ENCODE results near the gene PDXP. TPM values are rescaled to one million over a fixed set of nuclear protein-coding genes. Genes with fewer than 3 reads are reported as not detected.

Gene PDXP
- total and polyA plus RNA-seq, 2 of the 4 experiments (the other 2 are of a cell fraction) = 5.4 to 24.1 TPM

DNA sequence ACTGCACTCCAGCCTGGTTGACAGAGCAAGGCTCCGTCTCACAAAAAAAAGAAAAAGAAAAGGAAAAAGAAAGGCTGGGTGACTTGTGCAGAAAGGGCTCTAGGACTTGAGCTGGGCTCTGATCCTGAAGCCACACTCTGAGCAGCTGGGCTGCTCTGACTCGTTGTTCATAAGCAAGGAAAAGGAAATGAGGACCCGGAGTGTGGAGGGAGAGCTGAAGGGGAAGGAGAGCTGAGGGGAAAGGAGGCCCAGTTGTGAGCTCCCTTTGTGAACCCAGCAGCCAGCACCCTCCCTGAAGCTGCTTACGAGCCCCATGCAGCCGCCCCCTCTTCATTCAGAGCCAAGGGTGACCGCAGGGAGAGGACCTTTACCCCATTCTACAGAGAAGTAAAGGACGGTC lies 31.4 kb upstream of the PDXP start:
- no peaks in the 10 kb centered on the region for H3K9me3 ChIP-seq (ENCODE audit: control insufficient read depth, insufficient read depth, low read length)
- H3K27me3 ChIP-seq (ENCODE audit: control insufficient read depth, insufficient read depth, low read length) = no peaks in the 10 kb centered on the region
- H3K4me2 ChIP-seq (ENCODE audit: low read depth, low read length) = no peak overlapping the region
- H4K8ac ChIP-seq (ENCODE audit: low read depth in 2 of 2, low read length in 2 of 2) = no peak overlapping the region
- no peak overlapping the region for H3K23ac ChIP-seq (ENCODE audit: low read depth, low read length)
- no peaks in the 10 kb centered on the region for H3K9me1 ChIP-seq (ENCODE audit: insufficient read depth, low read length)
- H3K4me3 ChIP-seq (ENCODE audit: insufficient read depth, low read depth, low read length) = no peak overlapping the region
- intact Hi-C loops (cut with micrococcal nuclease) (no loop called here), in situ Hi-C loops (cut with MboI; ENCODE audit: low sequenced_read_pairs) (no loop called here), dilution Hi-C loops (cut with HindIII; ENCODE audit: low sequenced_read_pairs, unreplicated experiment) (no loop called here)
- POLR2A ChIA-PET (ENCODE audit: unreplicated experiment) = no interaction called here
- no peaks in the 10 kb centered on the region; the same call in 1 of the 2 replicates for H4K20me1 ChIP-seq (ENCODE audit: insufficient read depth, low read length)
- DNase-seq (no peak), ATAC-seq (ENCODE audit: low read depth) (0 out of 2 replicates have a peak, but pooled peaks have one; percentile 15)
- H3K27ac ChIP-seq (ENCODE audit: insufficient read depth, low read length) = no peak overlapping the region
- H4K91ac ChIP-seq (ENCODE audit: insufficient read depth, low read depth, low read length) = no peak overlapping the region
- H3K79me1 ChIP-seq (ENCODE audit: low read depth in 1 of 2, low read length in 2 of 2) = peaks cover 0 to 12% of the 10 kb centered on the region in 2 experiments; a peak in 2 of 4 replicates
- no peak overlapping the region for H2BK5ac ChIP-seq (ENCODE audit: low read depth, low read length, poor library complexity, severe bottlenecking)
- H2AFZ ChIP-seq (replicated peaks; ENCODE audit: low read length, poor library complexity) = no peak overlapping the region
- peak overlapping the region; percentile 33 for H2AK9ac ChIP-seq (replicated peaks; ENCODE audit: low read depth, low read length, poor library complexity)
- H3K9ac ChIP-seq (ENCODE audit: low read depth, low read length) = no peak overlapping the region
- H2AK5ac ChIP-seq (ENCODE audit: low read depth, low read length) = no peak overlapping the region; the same call in 1 of the 2 replicates
- no peak overlapping the region for H3K18ac ChIP-seq (ENCODE audit: low read depth, low read length)
- no peak for TF ChIP-seq MAFK (IDR thresholded peaks at IDR 0.05; ENCODE audit: low read depth, low read length)
- no peak for TF ChIP-seq SMC3 (IDR thresholded peaks at IDR 0.05; ENCODE audit: low read depth, low read length)
- TF ChIP-seq MXI1 (IDR thresholded peaks at IDR 0.05; ENCODE audit: borderline replicate concordance, low read depth, low read length) = no peak
- TF ChIP-seq, protein P1, sequence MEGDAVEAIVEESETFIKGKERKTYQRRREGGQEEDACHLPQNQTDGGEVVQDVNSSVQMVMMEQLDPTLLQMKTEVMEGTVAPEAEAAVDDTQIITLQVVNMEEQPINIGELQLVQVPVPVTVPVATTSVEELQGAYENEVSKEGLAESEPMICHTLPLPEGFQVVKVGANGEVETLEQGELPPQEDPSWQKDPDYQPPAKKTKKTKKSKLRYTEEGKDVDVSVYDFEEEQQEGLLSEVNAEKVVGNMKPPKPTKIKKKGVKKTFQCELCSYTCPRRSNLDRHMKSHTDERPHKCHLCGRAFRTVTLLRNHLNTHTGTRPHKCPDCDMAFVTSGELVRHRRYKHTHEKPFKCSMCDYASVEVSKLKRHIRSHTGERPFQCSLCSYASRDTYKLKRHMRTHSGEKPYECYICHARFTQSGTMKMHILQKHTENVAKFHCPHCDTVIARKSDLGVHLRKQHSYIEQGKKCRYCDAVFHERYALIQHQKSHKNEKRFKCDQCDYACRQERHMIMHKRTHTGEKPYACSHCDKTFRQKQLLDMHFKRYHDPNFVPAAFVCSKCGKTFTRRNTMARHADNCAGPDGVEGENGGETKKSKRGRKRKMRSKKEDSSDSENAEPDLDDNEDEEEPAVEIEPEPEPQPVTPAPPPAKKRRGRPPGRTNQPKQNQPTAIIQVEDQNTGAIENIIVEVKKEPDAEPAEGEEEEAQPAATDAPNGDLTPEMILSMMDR (conservative IDR thresholded peaks at IDR 0.05; ENCODE audit: low read depth, low read length) = no peak
- TF ChIP-seq FOS (IDR thresholded peaks at IDR 0.05; ENCODE audit: low read depth, low read length) = no peak
- TF ChIP-seq RAD21 (IDR thresholded peaks at IDR 0.05; ENCODE audit: low read length) = no peak
- no peak for TF ChIP-seq CEBPB (IDR thresholded peaks at IDR 0.05; ENCODE audit: low read depth, low read length)
- TF ChIP-seq MAZ (IDR thresholded peaks at IDR 0.05; ENCODE audit: borderline replicate concordance, low read depth, low read length) = no peak
- TF ChIP-seq, protein P2, sequence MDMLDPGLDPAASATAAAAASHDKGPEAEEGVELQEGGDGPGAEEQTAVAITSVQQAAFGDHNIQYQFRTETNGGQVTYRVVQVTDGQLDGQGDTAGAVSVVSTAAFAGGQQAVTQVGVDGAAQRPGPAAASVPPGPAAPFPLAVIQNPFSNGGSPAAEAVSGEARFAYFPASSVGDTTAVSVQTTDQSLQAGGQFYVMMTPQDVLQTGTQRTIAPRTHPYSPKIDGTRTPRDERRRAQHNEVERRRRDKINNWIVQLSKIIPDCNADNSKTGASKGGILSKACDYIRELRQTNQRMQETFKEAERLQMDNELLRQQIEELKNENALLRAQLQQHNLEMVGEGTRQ (IDR thresholded peaks at IDR 0.05; ENCODE audit: low read depth, low read length) = no peak
- no peak for TF ChIP-seq BHLHE40 (IDR thresholded peaks at IDR 0.05; ENCODE audit: low read depth, low read length)
- TF ChIP-seq RFX5 (IDR thresholded peaks at IDR 0.05; ENCODE audit: low read depth, low read length) = no peak
- TF ChIP-seq CHD1 (IDR thresholded peaks at IDR 0.05; ENCODE audit: low read depth, low read length) = no peak
- TF ChIP-seq RCOR1 (IDR thresholded peaks at IDR 0.05; ENCODE audit: insufficient replicate concordance, low read length) = no peak
- TF ChIP-seq, protein P3, sequence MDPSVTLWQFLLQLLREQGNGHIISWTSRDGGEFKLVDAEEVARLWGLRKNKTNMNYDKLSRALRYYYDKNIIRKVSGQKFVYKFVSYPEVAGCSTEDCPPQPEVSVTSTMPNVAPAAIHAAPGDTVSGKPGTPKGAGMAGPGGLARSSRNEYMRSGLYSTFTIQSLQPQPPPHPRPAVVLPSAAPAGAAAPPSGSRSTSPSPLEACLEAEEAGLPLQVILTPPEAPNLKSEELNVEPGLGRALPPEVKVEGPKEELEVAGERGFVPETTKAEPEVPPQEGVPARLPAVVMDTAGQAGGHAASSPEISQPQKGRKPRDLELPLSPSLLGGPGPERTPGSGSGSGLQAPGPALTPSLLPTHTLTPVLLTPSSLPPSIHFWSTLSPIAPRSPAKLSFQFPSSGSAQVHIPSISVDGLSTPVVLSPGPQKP (IDR thresholded peaks at IDR 0.05; ENCODE audit: borderline replicate concordance, low read depth, low read length) = no peak
- no peak for TF ChIP-seq NFE2L2 (IDR thresholded peaks at IDR 0.05; ENCODE audit: low read depth, low read length)
- TF ChIP-seq POLR2A (IDR thresholded peaks at IDR 0.05; ENCODE audit: low read depth, low read length) = no peak
- H3K56ac ChIP-seq (ENCODE audit: extremely low read depth, insufficient read depth, low read length) = no peak overlapping the region
- no peak overlapping the region for H2BK15ac ChIP-seq (ENCODE audit: low read depth, low read length)
- WGBS, 2 experiments (ENCODE audit: extremely low coverage in 2 of 2, insufficient read length in 1 of 2) = 78% methylated on average over 4 of the region's 7 CpGs; no CpG with 5 or more reads in 1 of the 2 experiments
- no peak overlapping the region for H4K5ac ChIP-seq (ENCODE audit: low read depth, low read length)
- no peak overlapping the region for H3K14ac ChIP-seq (replicated peaks; ENCODE audit: low read depth, low read length)
- H3K36me3 ChIP-seq (ENCODE audit: control insufficient read depth, insufficient read depth, low read length) = peaks cover 50% of the 10 kb centered on the region; the same call in 1 of the 2 replicates
- no peak overlapping the region for H2BK120ac ChIP-seq (ENCODE audit: low read depth, low read length)
- no peak overlapping the region for H3K4ac ChIP-seq (ENCODE audit: low read depth, low read length)
- H2BK20ac ChIP-seq (ENCODE audit: low read depth, low read length) = no peak overlapping the region
- CTCF ChIA-PET = interaction anchor here (0.6 to 0.9 kb wide), 2 partner anchors 20 to 165 kb away, joined by 3 to 4 read pairs; no protein-coding TSS in a partner anchor
- BruUV-seq (replicated peaks) = no TSS peak
- H3K4me1 ChIP-seq (ENCODE audit: control insufficient read depth, insufficient read depth, low read length) = peaks cover 3% of the 10 kb centered on the region; the same call in 1 of the 2 replicates
